Thyroid gland (tissue), 4 donors: Measurements from ENCODE around the gene PLEKHO2. TPM values are rescaled to one million over a fixed set of nuclear protein-coding genes. Genes with fewer than 3 reads are reported as not detected.

Source experiments
- DNase-seq, 2 donors: peaks; one replicate each; pipeline ENCODE4 v3.0.0-alpha.2; 2019
- H3K27ac ChIP-seq, 3 donors: fragments of 200-600 bp; sonication (generic); 1 replicate in 2 of 3; 2 replicates in 1 of 3; pipeline ENCODE4 v1.5.1; 2016 to 2019; ENCODE audit warnings: mild to moderate bottlenecking in 1 of 3, moderate library complexity in 1 of 3
- H3K27me3 ChIP-seq: fragments of 200-600 bp; sonication (generic); one replicate; pipeline ENCODE4 v1.5.1; 2019
- H3K36me3 ChIP-seq, 2 donors: fragments of 200-600 bp; sonication (generic); one replicate each; pipeline ENCODE4 v1.5.1; 2016 to 2019
- H3K4me1 ChIP-seq, 2 donors: fragments of 200-600 bp; sonication (generic); one replicate each; pipeline ENCODE4 v1.5.1; 2017 to 2019
- H3K4me3 ChIP-seq, 3 donors: fragments of 200-600 bp; sonication (generic); replicated peaks in 1 of 3; 1 replicate in 2 of 3; 2 replicates in 1 of 3; pipeline ENCODE4 v1.5.1; 2016; ENCODE audit warnings: mild to moderate bottlenecking in 1 of 3
- H3K9me3 ChIP-seq: fragments of 200-600 bp; sonication (generic); one replicate; pipeline ENCODE4 v1.5.1; 2017
- CTCF ChIP-seq, 6 experiments: fragments of 200-600 bp in 3 of 6; fragments of 450-650 bp in 3 of 6; sonication (generic) in 3 of 6; IDR thresholded peaks; one replicate each; pipeline ENCODE4 v1.5.1; 2016 to 2019; ENCODE audit warnings: antibody characterized with exemption in 6 of 6, mild to moderate bottlenecking in 2 of 6, inconsistent platforms in 1 of 6, moderate library complexity in 1 of 6
- POLR2A ChIP-seq, 2 donors: fragments of 450-650 bp; IDR thresholded peaks; one replicate each; pipeline ENCODE4 v1.6.1; 2017; ENCODE audit warnings: antibody characterized with exemption in 2 of 2, mild to moderate bottlenecking in 2 of 2, moderate library complexity in 1 of 2
- WGBS, 2 donors: methylation state at CpG; one replicate each; pipeline ENCODE4 v1.1.5; 2017; 5-methylcytosine and 5-hydroxymethylcytosine counted together
- intact Hi-C: fragments of 100-400 bp; cut with DNase I; formaldehyde crosslinking; loops from one replicate; pipeline ENCODE4 v1.15.1; 2023
- total RNA-seq, 4 donors: library from RNA; depleted of rRNA; stranded (reverse); fragments of >200 nt; gene quantifications; one replicate each; pipeline ENCODE4 v1.2.3, GENCODE V29; 2016

Gene PLEKHO2
- total RNA-seq, 4 donors from 2014 or later: 31.3 to 53.6 (median 46.1) TPM

- intact Hi-C loops: no loop called here
- WGBS, 2 donors: 91 to 94% methylated on average over 2 of the region's 2 CpGs
- no peaks in the 10 kb centered on the region for H3K27me3 ChIP-seq
- TF ChIP-seq CTCF (IDR thresholded peaks at IDR 0.05): no peak
- no peak for TF ChIP-seq POLR2A (IDR thresholded peaks at IDR 0.05)
- peaks cover 5 to 19% of the 10 kb centered on the region in 2 donors for H3K4me1 ChIP-seq
- no peaks in the 10 kb centered on the region for H3K36me3 ChIP-seq
- H3K27ac ChIP-seq: no peak overlapping the region
- no peaks in the 10 kb centered on the region for H3K9me3 ChIP-seq
- DNase-seq: no peak
- H3K4me3 ChIP-seq: no peak overlapping the region
These were observed 60.2 kb downstream of the PLEKHO2 start for GRCh38 chr15:64901914-64902313.

GRCh38 chr15:64902863-64903262 lies 61.1 kb downstream of the PLEKHO2 start:
- H3K36me3 ChIP-seq: no peaks in the 10 kb centered on the region
- no peak overlapping the region for H3K27ac ChIP-seq
- H3K4me1 ChIP-seq: peaks cover under 1 to 9% of the 10 kb centered on the region in 2 donors
- intact Hi-C loops: no loop called here
- WGBS, 2 donors: 93 to 95% methylated on average over 4 of the region's 4 CpGs
- H3K27me3 ChIP-seq: no peaks in the 10 kb centered on the region
- H3K9me3 ChIP-seq: no peaks in the 10 kb centered on the region
- TF ChIP-seq POLR2A (IDR thresholded peaks at IDR 0.05): no peak
- no peak for TF ChIP-seq CTCF (IDR thresholded peaks at IDR 0.05)
- no peak for DNase-seq
- H3K4me3 ChIP-seq: no peak overlapping the region

- intact Hi-C loops: no loop called here
- no peaks in the 10 kb centered on the region for H3K27me3 ChIP-seq
- H3K4me3 ChIP-seq: no peak overlapping the region
- WGBS, 2 donors: 90 to 100% methylated on average over 4 of the region's 4 CpGs
- H3K27ac ChIP-seq: no peak overlapping the region
- no peak for TF ChIP-seq POLR2A (IDR thresholded peaks at IDR 0.05)
- TF ChIP-seq CTCF (IDR thresholded peaks at IDR 0.05): no peak
- no peak for DNase-seq
- no peaks in the 10 kb centered on the region for H3K36me3 ChIP-seq
- peaks cover 0 to 4% of the 10 kb centered on the region in 2 donors for H3K4me1 ChIP-seq
- H3K9me3 ChIP-seq: no peaks in the 10 kb centered on the region
These were observed 61.7 kb downstream of the PLEKHO2 start for GRCh38 chr15:64903326-64903950.

GRCh38 chr15:64904189-64904588 lies 62.5 kb downstream of the PLEKHO2 start:
- Histone ChIP-seq H3K4me3 (no peak overlapping the region), H3K36me3 (no peaks in the 10 kb centered on the region), H3K27me3 (no peaks in the 10 kb centered on the region), H3K4me1 (peaks cover 0 to 3% of the 10 kb centered on the region in 2 donors), H3K9me3 (no peaks in the 10 kb centered on the region), H3K27ac (no peak overlapping the region)
- intact Hi-C loops: no loop called here
- DNase-seq: no peak
- 96% methylated on average over 4 of the region's 4 CpGs for WGBS, 2 donors
- no peak for TF ChIP-seq POLR2A (IDR thresholded peaks at IDR 0.05)
- TF ChIP-seq CTCF (IDR thresholded peaks at IDR 0.05): no peak

GRCh38 chr15:64905119-64905831 lies 63.6 kb downstream of the PLEKHO2 start:
- peak overlapping the region in 1 of 3 donors; percentile 3 for H3K27ac ChIP-seq
- no peaks in the 10 kb centered on the region for H3K36me3 ChIP-seq
- WGBS, 2 donors: 26 to 27% methylated on average over 28 to 30 of the region's 30 CpGs
- H3K9me3 ChIP-seq: no peaks in the 10 kb centered on the region
- H3K4me1 ChIP-seq: peaks cover 0 to 3% of the 10 kb centered on the region in 2 donors
- H3K4me3 ChIP-seq: no peak overlapping the region
- DNase-seq: peak; percentile 65 to 69
- intact Hi-C loops: no loop called here
- no peaks in the 10 kb centered on the region for H3K27me3 ChIP-seq
- TF ChIP-seq POLR2A (IDR thresholded peaks at IDR 0.05) (no peak), CTCF (IDR thresholded peaks at IDR 0.05) (peak; percentile 58 to 85 (median 72))
